ENCODE results near the gene PDLIM4. TPM values are rescaled to one million over a fixed set of nuclear protein-coding genes. Genes with fewer than 3 reads are reported as not detected.

Gene PDLIM4
- total RNA-seq, 1 experiment from 2014 or later, result 7.6 TPM

GRCh38 chr5:132234684-132235062 lies 22.8 kb upstream of the PDLIM4 start:
- Histone ChIP-seq H2AFZ (ENCODE audit: low read length) (no peak overlapping the region), H2BK5ac (ENCODE audit: insufficient read length, low read length) (no peak overlapping the region), H3K4me2 (ENCODE audit: insufficient read depth, insufficient read length, low read length) (no peak overlapping the region), H4K8ac (replicated peaks; ENCODE audit: insufficient read length, low read depth, low read length) (no peak overlapping the region), H2AK5ac (ENCODE audit: insufficient read length, low read length) (no peak overlapping the region), H3K79me1 (ENCODE audit: insufficient read depth, low read depth, low read length, poor library complexity, severe bottlenecking) (no peaks in the 10 kb centered on the region), H3K23me2 (ENCODE audit: insufficient read length, low read depth, low read length, poor library complexity, severe bottlenecking) (no peaks in the 10 kb centered on the region), H3K9ac (ENCODE audit: extremely low read depth, insufficient read length, low read length) (no peak overlapping the region), H3K27ac (ENCODE audit: insufficient read length, low read depth, low read length) (no peak overlapping the region), H3K23ac (ENCODE audit: insufficient read length, low read depth, low read length) (no peak overlapping the region), H3K14ac (ENCODE audit: insufficient read depth, low read length) (no peak overlapping the region), H2BK15ac (ENCODE audit: low read depth, low read length) (no peak overlapping the region), H2BK20ac (ENCODE audit: low read depth, low read length, poor library complexity, severe bottlenecking) (no peak overlapping the region), H2BK12ac (ENCODE audit: insufficient read length, low read depth, low read length) (no peak overlapping the region), H3K18ac (ENCODE audit: insufficient read length, low read depth, low read length) (no peak overlapping the region), H3K27me3 (ENCODE audit: insufficient read depth, low read length) (no peaks in the 10 kb centered on the region), H3K79me2 (ENCODE audit: insufficient read depth, low read length) (no peaks in the 10 kb centered on the region), H4K5ac (ENCODE audit: insufficient read length, low read depth, low read length) (no peak overlapping the region), H3K4me1 (ENCODE audit: insufficient read depth, low read length) (no peaks in the 10 kb centered on the region), H3T11ph (ENCODE audit: low read length) (no peak overlapping the region), H3K56ac (ENCODE audit: insufficient read length, low read depth, low read length) (no peak overlapping the region), H2BK120ac (ENCODE audit: low read depth, low read length, poor library complexity, severe bottlenecking) (no peak overlapping the region), H3K4ac (ENCODE audit: low read depth, low read length) (no peak overlapping the region), H3K9me3 (ENCODE audit: control insufficient read depth, low read depth, low read length) (no peaks in the 10 kb centered on the region), H4K20me1 (ENCODE audit: control insufficient read depth, insufficient read depth, insufficient read length) (no peaks in the 10 kb centered on the region), H4K91ac (ENCODE audit: insufficient read length, low read depth, low read length) (no peak overlapping the region)
- peak; percentile 9 for DNase-seq
- no peaks in the 10 kb centered on the region for H3K9me3 Mint-ChIP-seq
- no peak overlapping the region for H3K4me3 Mint-ChIP-seq
- no peak overlapping the region for H3K27ac Mint-ChIP-seq
- no peak for TF ChIP-seq CTCF (conservative IDR thresholded peaks at IDR 0.05)
- H3K27me3 Mint-ChIP-seq (ENCODE audit: low read depth), result peaks cover 22% of the 10 kb centered on the region
- no CpG with 5 or more reads among the region's 2 CpGs for WGBS (ENCODE audit: extremely low coverage, insufficient read length, low lambda C conversion rate)
- H3K36me3 Mint-ChIP-seq (ENCODE audit: insufficient read depth in 1 of 3, low read depth in 3 of 3), result no peaks in the 10 kb centered on the region
- no peaks in the 10 kb centered on the region for H3K4me1 Mint-ChIP-seq

All from H9 (cell line).